GM21723 (cell line): ENCODE results near the gene TTLL4.

ENCODE experiments used
- ATAC-seq: cut with Tn5 transposase; IDR thresholded peaks from one replicate; pipeline ENCODE4 v1.9.1; 2021; ENCODE audit warnings: mild to moderate bottlenecking, moderate library complexity; ENCODE audit not compliant: unreplicated experiment

The TTLL4 gene

GRCh38 chr2:218711550-218711929 is 905 bp downstream of the TTLL4 start:
- no peak for ATAC-seq

DNA sequence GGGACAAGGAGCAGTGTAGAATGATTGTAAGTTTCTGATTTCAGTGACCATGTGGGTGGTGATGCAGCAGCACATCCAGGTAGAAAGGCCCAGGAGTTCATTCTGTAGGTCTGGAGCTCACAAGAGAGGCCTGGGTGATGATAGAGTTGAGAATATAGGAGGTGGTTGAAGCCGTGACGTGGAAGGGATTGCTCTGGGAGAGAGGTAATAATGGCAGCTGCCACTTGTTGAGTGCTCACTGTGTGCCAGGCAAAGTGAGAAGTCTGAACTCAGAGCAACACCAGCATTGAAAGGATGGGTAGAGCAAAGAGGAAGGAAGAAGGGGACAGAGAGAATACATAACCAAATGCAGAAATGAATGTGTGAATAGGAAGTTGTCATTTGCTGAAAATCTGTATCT is 3.3 kb downstream of the TTLL4 start:
- no peak for ATAC-seq

DNA sequence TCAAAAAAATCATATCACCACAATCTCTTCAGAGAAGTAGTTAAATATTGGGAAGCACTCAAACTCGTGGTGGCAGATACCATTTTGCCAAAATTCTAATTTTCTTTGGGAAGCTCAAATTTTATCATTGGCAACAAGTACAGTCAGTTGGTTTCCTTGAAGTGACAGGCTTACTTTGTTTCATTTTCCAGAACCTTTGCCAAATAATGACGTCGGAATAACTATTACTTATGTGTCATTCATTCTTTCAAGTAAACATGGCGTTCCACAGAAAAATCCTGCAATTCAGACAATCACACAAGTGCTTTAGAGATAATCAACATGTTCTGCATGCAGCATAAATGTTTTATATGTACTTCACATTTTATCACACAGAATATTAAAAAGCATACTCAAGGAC is 5.4 kb downstream of the TTLL4 start:
- no peak for ATAC-seq

DNA sequence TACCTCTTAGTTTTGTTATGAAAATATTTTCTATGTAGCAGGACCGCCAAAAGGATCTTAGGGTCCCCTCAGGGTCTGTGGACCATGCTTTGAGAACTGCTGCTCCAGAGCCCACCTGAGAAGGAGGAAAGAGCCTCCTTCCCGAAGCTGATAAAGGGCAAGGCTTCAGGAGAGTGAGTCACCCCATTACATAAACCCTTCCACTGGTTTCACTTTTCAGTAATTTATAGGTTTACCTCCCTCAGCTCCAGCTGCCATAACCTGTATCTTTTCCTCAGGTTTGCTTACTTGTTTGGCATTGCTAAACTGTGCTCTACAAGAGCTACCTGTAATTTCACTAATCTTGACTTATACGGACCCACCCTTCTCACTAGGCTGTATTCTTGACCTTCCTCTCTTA is 6.6 kb downstream of the TTLL4 start:
- no peak for ATAC-seq

- no peak for ATAC-seq
These were observed 7.4 kb downstream of the TTLL4 start for GRCh38 chr2:218718058-218718457.

- no peak for ATAC-seq
These were observed 8.8 kb downstream of the TTLL4 start for GRCh38 chr2:218719457-218719856.

DNA sequence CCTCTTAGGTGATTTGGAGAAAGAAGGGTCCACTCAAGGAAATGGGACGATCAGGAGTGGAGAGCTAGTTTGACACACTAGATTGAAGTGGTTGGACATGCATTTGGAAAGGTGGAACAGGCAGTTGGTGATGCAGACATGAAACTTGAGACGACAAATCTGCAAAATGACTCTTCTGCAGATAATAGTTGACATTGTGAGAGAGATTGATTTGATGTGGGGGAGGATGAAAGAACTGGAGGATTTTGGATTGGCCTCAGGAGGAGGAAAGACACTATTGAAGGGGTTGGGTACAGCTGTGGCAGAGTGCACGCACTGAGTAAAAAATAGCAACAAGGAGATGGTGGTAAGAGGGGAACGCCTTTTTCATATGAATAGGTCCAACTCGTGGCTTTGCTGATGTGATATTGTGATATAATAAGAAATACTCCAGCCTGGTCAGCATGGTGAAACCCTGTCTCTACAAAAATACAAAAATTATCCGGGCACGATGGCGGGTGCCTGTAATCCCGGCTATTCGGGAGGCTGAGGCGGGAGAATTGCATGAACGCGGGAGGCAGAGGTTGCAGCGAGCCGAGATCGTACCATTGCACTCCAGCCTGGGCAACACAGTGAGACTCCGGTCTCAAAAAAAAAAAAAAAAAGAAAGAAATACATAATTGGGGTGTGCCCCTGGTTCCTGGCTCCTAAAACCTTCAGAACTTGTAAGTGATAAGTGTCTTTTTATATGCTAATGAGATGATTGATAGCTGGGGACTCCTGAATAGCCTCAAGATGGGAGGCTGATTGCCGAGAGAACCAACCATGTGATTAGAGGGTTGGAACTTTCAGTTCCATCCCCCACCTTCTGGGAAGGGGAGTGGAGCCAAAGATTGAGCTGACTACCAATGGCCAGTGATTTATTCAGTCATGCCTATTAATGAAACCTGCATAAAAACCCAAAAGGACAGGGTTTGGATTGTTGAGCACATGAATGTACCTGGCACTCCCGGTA is 9.7 kb downstream of the TTLL4 start:
- no peak for ATAC-seq

DNA sequence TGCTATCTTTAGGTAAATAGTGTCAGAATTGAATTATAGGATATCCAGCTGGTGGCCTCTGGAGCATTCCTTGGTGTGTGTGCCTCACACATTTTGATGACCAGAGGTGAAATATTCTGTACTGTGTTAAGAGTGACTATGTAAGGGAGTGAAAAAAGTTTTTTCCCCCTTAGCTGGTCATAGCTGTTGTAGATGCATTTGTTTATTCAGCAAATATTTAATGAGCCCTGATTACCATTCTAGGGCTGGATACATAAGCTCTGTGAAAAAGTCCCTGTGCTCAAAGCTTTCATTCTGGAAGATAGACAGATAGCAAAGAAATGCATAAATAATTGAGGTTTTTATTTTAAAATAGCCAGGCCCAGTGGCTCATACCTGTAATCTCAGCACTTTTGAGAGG is 10.9 kb downstream of the TTLL4 start:
- ATAC-seq, result no peak

- ATAC-seq, result no peak
These were observed 11.3 kb downstream of the TTLL4 start for GRCh38 chr2:218721934-218722333.

- ATAC-seq, result no peak
These were observed 11.8 kb downstream of the TTLL4 start for GRCh38 chr2:218722419-218722818.

- no peak for ATAC-seq
These were observed 12.5 kb downstream of the TTLL4 start for GRCh38 chr2:218722876-218723785.

- no peak for ATAC-seq
These were observed 15.5 kb downstream of the TTLL4 start for GRCh38 chr2:218726004-218726574.

DNA sequence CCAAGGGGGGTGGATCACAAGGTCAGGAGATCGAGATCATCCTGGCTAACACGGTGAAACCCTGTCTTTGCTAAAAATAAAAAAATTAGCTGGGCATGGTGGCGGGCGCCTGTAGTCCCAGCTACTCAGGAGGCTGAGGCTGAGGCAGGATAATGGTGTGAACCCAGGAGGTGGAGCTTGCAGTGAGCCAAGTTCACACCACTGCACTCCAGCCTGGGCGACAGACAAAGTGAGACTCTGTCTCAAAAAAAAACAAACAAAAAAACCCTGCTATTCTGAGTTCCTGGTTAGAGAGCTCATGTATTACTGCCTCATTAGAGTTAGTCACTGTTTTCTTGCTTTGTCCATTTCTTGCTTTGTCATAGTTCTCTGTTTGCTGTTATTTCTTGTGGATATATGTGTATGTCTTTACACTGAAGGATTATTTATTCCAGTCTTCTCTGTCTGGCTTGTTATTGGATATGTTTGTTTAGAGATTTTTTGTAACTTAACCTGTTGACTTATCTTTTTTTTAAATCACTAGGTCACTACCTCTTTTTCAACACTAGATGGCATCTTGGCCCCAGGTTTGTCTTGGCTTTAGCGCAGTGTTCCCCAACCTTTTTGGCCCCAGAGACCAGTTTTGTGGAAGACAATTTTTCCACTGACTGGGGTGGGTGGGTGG is 17.0 kb downstream of the TTLL4 start:
- no peak for ATAC-seq

GRCh38 chr2:218729640-218730039 is 19.0 kb downstream of the TTLL4 start:
- no peak for ATAC-seq

- ATAC-seq, result no peak
These were observed 21.6 kb downstream of the TTLL4 start for GRCh38 chr2:218732052-218732760.

DNA sequence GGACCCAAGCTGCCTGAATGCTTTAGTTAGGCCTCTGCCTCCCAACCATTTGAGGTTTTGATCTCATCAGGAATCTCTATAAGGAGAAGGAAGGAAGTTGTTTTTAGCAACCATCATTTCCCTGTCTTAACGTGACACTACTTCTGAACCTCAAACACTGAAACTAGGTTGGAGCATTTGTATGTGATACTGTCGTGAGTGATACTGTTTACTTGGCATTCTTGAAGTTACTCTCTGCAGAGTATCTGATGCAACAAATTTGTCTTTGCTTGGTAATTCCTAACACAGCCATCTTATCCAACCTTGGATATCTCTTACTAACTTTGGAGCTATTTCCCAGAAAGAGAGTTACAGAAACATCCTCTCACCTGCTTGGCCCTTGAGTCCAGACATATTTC is 22.1 kb downstream of the TTLL4 start:
- no peak for ATAC-seq

- no peak for ATAC-seq
These were observed 22.8 kb downstream of the TTLL4 start for GRCh38 chr2:218733171-218734021.

- no peak for ATAC-seq
These were observed 23.7 kb downstream of the TTLL4 start for GRCh38 chr2:218734190-218734975.
